ENCODE measurements around the gene TMEM108. TPM values are rescaled to one million over a fixed set of nuclear protein-coding genes. Genes with fewer than 3 reads are reported as not detected.
A peak's percentile ranks its signal among the peaks of the same experiment; 100 is the strongest.

TMEM108 gene
- total and polyA plus RNA-seq, 3 experiments from 2014 or later, result not detected

- peaks cover 3 to 14% of the 10 kb centered on the region in 2 donors for H3K27me3 Mint-ChIP-seq
- H3K4me3 ChIP-seq (ENCODE audit: low read length), result no peak overlapping the region
- no peaks in the 10 kb centered on the region for H3K36me3 ChIP-seq (ENCODE audit: insufficient read depth, low read length)
- no peaks in the 10 kb centered on the region for H3K36me3 Mint-ChIP-seq
- H3K4me1 Mint-ChIP-seq, result no peaks in the 10 kb centered on the region
- H3K9me3 Mint-ChIP-seq, result peaks cover 0 to 3% (median 0%) of the 10 kb centered on the region in 5 donors
- no peak overlapping the region for H3K27ac ChIP-seq (ENCODE audit: low read depth, low read length)
- CTCF ChIA-PET, result no interaction called here
- no peaks in the 10 kb centered on the region for H3K27me3 ChIP-seq (ENCODE audit: insufficient read depth, low read length, poor library complexity, severe bottlenecking)
- no peak overlapping the region for H3K27ac Mint-ChIP-seq
- no peak for DNase-seq
- H3K4me3 Mint-ChIP-seq, result no peak overlapping the region
- no peaks in the 10 kb centered on the region for H3K9me3 ChIP-seq (ENCODE audit: low read length)
- POLR2A ChIA-PET, result no interaction called here
- H3K4me1 ChIP-seq (ENCODE audit: insufficient read depth, low read length), result no peaks in the 10 kb centered on the region
Observed at GRCh38 chr3:133292296-133292695, 254.1 kb downstream of the TMEM108 start.

GRCh38 chr3:133293397-133294110 lies 255.4 kb downstream of the TMEM108 start:
- no peak overlapping the region for H3K27ac Mint-ChIP-seq
- Histone ChIP-seq H3K4me3 (ENCODE audit: low read length) (no peak overlapping the region), H3K36me3 (ENCODE audit: insufficient read depth, low read length) (no peaks in the 10 kb centered on the region), H3K27ac (ENCODE audit: low read depth, low read length) (no peak overlapping the region), H3K9me3 (ENCODE audit: low read length) (no peaks in the 10 kb centered on the region), H3K4me1 (ENCODE audit: insufficient read depth, low read length) (no peaks in the 10 kb centered on the region), H3K27me3 (ENCODE audit: insufficient read depth, low read length, poor library complexity, severe bottlenecking) (no peaks in the 10 kb centered on the region)
- CTCF ChIA-PET, result no interaction called here
- POLR2A ChIA-PET, result no interaction called here
- peaks cover 3 to 9% of the 10 kb centered on the region in 2 donors for H3K27me3 Mint-ChIP-seq
- H3K9me3 Mint-ChIP-seq, result peaks cover 0 to 3% (median 0%) of the 10 kb centered on the region in 5 donors
- DNase-seq, result no peak
- no peak overlapping the region for H3K4me3 Mint-ChIP-seq
- no peaks in the 10 kb centered on the region for H3K4me1 Mint-ChIP-seq
- no peaks in the 10 kb centered on the region for H3K36me3 Mint-ChIP-seq

DNA sequence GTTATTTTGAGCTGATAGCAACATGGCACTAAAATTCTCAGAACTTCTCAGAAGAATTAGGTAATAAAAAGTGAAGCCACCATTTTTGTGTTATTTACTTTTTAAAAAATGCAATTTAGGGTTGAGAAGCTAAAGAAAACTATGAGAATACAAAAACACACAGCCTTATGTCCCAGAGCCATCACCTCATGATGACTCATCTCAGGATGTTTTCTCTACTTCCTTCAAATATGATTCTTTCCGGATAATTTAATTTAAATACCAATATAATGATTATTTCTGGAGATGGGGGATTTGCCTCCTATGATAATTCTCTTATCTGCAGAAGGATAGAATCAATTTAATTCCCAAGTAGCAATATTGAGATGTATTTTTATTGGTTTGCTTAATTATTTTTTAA lies 256.1 kb downstream of the TMEM108 start:
- Histone ChIP-seq H3K4me1 (ENCODE audit: insufficient read depth, low read length) (no peaks in the 10 kb centered on the region), H3K36me3 (ENCODE audit: insufficient read depth, low read length) (no peaks in the 10 kb centered on the region), H3K4me3 (ENCODE audit: low read length) (no peak overlapping the region), H3K9me3 (ENCODE audit: low read length) (no peaks in the 10 kb centered on the region), H3K27ac (ENCODE audit: low read depth, low read length) (no peak overlapping the region), H3K27me3 (ENCODE audit: insufficient read depth, low read length, poor library complexity, severe bottlenecking) (no peaks in the 10 kb centered on the region)
- Mint-ChIP-seq H3K36me3 (no peaks in the 10 kb centered on the region), H3K4me3 (no peak overlapping the region), H3K27ac (no peak overlapping the region), H3K9me3 (peaks cover 0 to 3% (median 0%) of the 10 kb centered on the region in 5 donors), H3K4me1 (no peaks in the 10 kb centered on the region), H3K27me3 (peaks cover 3 to 6% of the 10 kb centered on the region in 2 donors)
- ChIA-PET POLR2A (no interaction called here), CTCF (no interaction called here)
- DNase-seq, result no peak

GRCh38 chr3:133295199-133295901 lies 257.2 kb downstream of the TMEM108 start:
- Histone ChIP-seq H3K9me3 (ENCODE audit: low read length) (no peaks in the 10 kb centered on the region), H3K4me1 (ENCODE audit: insufficient read depth, low read length) (no peaks in the 10 kb centered on the region), H3K36me3 (ENCODE audit: insufficient read depth, low read length) (no peaks in the 10 kb centered on the region), H3K27ac (ENCODE audit: low read depth, low read length) (no peak overlapping the region), H3K27me3 (ENCODE audit: insufficient read depth, low read length, poor library complexity, severe bottlenecking) (no peaks in the 10 kb centered on the region), H3K4me3 (ENCODE audit: low read length) (no peak overlapping the region)
- no peak overlapping the region for H3K4me3 Mint-ChIP-seq
- peaks cover 0 to 4% of the 10 kb centered on the region in 2 donors for H3K27me3 Mint-ChIP-seq
- no peak for DNase-seq
- ChIA-PET POLR2A (no interaction called here), CTCF (no interaction called here)
- no peaks in the 10 kb centered on the region for H3K9me3 Mint-ChIP-seq
- no peaks in the 10 kb centered on the region for H3K36me3 Mint-ChIP-seq
- H3K4me1 Mint-ChIP-seq, result no peaks in the 10 kb centered on the region
- no peak overlapping the region for H3K27ac Mint-ChIP-seq

GRCh38 chr3:133295944-133296917 lies 258.0 kb downstream of the TMEM108 start:
- Histone ChIP-seq H3K36me3 (ENCODE audit: insufficient read depth, low read length) (no peaks in the 10 kb centered on the region), H3K27me3 (ENCODE audit: insufficient read depth, low read length, poor library complexity, severe bottlenecking) (no peaks in the 10 kb centered on the region), H3K4me1 (ENCODE audit: insufficient read depth, low read length) (no peaks in the 10 kb centered on the region), H3K4me3 (ENCODE audit: low read length) (no peak overlapping the region), H3K9me3 (ENCODE audit: low read length) (no peaks in the 10 kb centered on the region), H3K27ac (ENCODE audit: low read depth, low read length) (no peak overlapping the region)
- H3K4me1 Mint-ChIP-seq, result no peaks in the 10 kb centered on the region
- H3K9me3 Mint-ChIP-seq, result no peaks in the 10 kb centered on the region
- H3K4me3 Mint-ChIP-seq, result no peak overlapping the region
- CTCF ChIA-PET, result no interaction called here
- H3K36me3 Mint-ChIP-seq, result no peaks in the 10 kb centered on the region
- peak overlapping the region in 1 of 8 donors; percentile 89 for H3K27ac Mint-ChIP-seq
- no peak for DNase-seq
- POLR2A ChIA-PET, result no interaction called here
- H3K27me3 Mint-ChIP-seq, result no peaks in the 10 kb centered on the region

DNA sequence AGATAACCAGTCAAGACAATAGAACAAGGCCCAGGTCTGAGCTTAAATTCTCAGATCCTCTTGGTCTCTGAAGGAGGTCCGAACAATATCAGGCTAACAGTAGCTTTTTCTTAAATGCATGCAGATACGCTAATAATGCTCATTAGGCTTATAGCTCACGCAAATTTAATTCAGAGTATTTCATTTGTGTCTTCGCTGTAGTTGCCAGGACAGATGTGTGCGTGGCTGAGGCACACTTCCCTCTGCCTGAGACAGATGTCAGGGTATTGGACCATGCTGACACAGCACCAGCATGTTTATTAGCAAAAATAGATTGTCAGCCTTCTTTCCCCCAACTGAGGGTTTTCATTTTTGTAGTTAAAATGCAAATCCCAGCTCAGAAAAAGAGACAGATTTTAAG lies 258.8 kb downstream of the TMEM108 start:
- Mint-ChIP-seq H3K27ac (no peak overlapping the region), H3K36me3 (no peaks in the 10 kb centered on the region), H3K4me3 (no peak overlapping the region), H3K4me1 (no peaks in the 10 kb centered on the region), H3K9me3 (no peaks in the 10 kb centered on the region), H3K27me3 (no peaks in the 10 kb centered on the region)
- CTCF ChIA-PET, result no interaction called here
- POLR2A ChIA-PET, result no interaction called here
- Histone ChIP-seq H3K9me3 (ENCODE audit: low read length) (no peaks in the 10 kb centered on the region), H3K27ac (ENCODE audit: low read depth, low read length) (no peak overlapping the region), H3K27me3 (ENCODE audit: insufficient read depth, low read length, poor library complexity, severe bottlenecking) (no peaks in the 10 kb centered on the region), H3K4me3 (ENCODE audit: low read length) (no peak overlapping the region), H3K4me1 (ENCODE audit: insufficient read depth, low read length) (no peaks in the 10 kb centered on the region), H3K36me3 (ENCODE audit: insufficient read depth, low read length) (no peaks in the 10 kb centered on the region)
- no peak for DNase-seq

GRCh38 chr3:133300102-133300501 lies 261.9 kb downstream of the TMEM108 start:
- DNase-seq, result no peak
- ChIA-PET CTCF (no interaction called here), POLR2A (no interaction called here)
- no peaks in the 10 kb centered on the region for H3K36me3 ChIP-seq (ENCODE audit: insufficient read depth, low read length)
- H3K9me3 ChIP-seq (ENCODE audit: low read length), result no peaks in the 10 kb centered on the region
- Mint-ChIP-seq H3K4me3 (no peak overlapping the region), H3K27ac (no peak overlapping the region), H3K27me3 (no peaks in the 10 kb centered on the region), H3K36me3 (no peaks in the 10 kb centered on the region), H3K4me1 (no peaks in the 10 kb centered on the region), H3K9me3 (peaks cover 0 to 4% (median 0%) of the 10 kb centered on the region in 5 donors)
- no peak overlapping the region for H3K27ac ChIP-seq (ENCODE audit: low read depth, low read length)
- H3K4me3 ChIP-seq (ENCODE audit: low read length), result no peak overlapping the region
- H3K4me1 ChIP-seq (ENCODE audit: insufficient read depth, low read length), result no peaks in the 10 kb centered on the region
- no peaks in the 10 kb centered on the region for H3K27me3 ChIP-seq (ENCODE audit: insufficient read depth, low read length, poor library complexity, severe bottlenecking)

- H3K9me3 ChIP-seq (ENCODE audit: low read length), result no peaks in the 10 kb centered on the region
- ChIA-PET CTCF (no interaction called here), POLR2A (no interaction called here)
- Mint-ChIP-seq H3K27me3 (no peaks in the 10 kb centered on the region), H3K4me1 (no peaks in the 10 kb centered on the region), H3K36me3 (no peaks in the 10 kb centered on the region), H3K27ac (no peak overlapping the region), H3K4me3 (no peak overlapping the region), H3K9me3 (peaks cover 0 to 4% (median 0%) of the 10 kb centered on the region in 5 donors)
- H3K36me3 ChIP-seq (ENCODE audit: insufficient read depth, low read length), result no peaks in the 10 kb centered on the region
- H3K4me3 ChIP-seq (ENCODE audit: low read length), result no peak overlapping the region
- H3K4me1 ChIP-seq (ENCODE audit: insufficient read depth, low read length), result no peaks in the 10 kb centered on the region
- H3K27ac ChIP-seq (ENCODE audit: low read depth, low read length), result no peak overlapping the region
- no peak for DNase-seq
- no peaks in the 10 kb centered on the region for H3K27me3 ChIP-seq (ENCODE audit: insufficient read depth, low read length, poor library complexity, severe bottlenecking)
Observed at GRCh38 chr3:133301194-133301593, 263.0 kb downstream of the TMEM108 start.
